GM18519 (cell line): ENCODE measurements around the gene FAM184A.
"Not testable (repeated sequence)": the region's sequence is repeated elsewhere in the genome, so short reads cannot be mapped to it uniquely, and the experiment has no call there.

Experiments used
- ATAC-seq: cut with Tn5 transposase; IDR thresholded peaks from one replicate; pipeline ENCODE4 v1.9.1; 2021; ENCODE audit warnings: mild to moderate bottlenecking, moderate library complexity; ENCODE audit not compliant: unreplicated experiment, low FRiP score

Gene FAM184A

DNA sequence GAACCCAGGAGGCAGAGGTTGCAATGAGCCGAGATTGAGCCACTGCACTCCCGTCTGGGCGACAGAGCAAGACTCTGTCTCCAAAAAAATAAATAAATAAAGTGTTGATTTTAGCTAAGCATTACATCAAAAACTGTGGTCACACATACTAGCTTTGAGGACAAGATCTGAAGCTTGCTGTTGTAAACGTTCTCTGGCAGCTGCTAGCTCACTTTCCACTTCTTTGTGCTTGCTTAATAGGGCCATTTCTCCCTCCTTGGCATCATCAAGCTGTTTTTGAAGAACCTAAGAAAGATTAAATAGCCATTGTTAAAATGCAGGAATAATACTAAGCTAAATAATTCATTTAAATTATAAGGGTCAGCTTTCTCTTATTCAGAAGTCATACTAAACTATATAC lies 55.7 kb downstream of the FAM184A start:
- no peak for ATAC-seq

DNA sequence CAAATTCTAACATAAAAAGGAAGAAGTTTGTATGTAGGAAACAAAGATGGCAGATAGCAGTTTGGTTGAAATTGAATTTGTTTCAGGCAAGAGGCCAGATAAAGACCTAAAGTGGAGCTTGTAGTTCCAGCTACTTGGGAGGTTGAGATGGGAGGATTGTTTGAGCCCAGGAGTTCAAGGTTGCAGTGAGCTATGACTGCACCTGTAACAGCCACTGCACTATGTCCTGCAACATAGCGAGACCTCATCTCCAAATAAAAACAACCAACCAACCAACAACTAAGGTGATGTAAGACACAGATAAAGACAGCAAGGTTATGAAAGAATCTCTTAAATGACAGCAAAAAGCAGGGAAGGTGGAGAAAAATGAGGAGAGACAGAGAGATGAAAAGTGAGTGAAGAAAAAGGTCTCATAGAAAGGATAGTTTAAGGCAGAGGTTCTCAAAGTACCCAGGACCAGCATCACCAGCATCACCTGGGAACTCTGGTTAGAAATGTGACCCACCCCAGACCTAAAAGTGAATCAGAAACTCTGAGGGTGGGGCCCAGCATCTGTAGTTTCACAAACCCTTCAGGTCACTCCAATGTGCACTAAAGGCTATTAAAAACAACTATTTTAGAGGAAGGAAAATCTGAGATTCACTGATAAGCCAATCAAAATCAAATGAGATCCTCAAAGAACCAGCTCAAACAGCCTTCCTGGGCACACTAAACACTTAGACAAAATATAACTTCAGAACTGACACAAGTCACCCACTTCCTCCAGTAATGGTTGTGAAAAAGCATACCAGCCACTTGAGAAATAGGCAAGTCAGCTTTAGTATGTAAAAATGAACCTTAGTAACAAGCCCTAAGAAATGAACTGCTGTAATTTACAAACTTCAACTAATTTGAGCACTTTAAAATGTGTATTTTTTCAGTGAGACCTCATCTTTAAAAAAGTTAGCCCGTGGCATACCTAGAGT lies 57.6 kb downstream of the FAM184A start:
- ATAC-seq, result no peak

DNA sequence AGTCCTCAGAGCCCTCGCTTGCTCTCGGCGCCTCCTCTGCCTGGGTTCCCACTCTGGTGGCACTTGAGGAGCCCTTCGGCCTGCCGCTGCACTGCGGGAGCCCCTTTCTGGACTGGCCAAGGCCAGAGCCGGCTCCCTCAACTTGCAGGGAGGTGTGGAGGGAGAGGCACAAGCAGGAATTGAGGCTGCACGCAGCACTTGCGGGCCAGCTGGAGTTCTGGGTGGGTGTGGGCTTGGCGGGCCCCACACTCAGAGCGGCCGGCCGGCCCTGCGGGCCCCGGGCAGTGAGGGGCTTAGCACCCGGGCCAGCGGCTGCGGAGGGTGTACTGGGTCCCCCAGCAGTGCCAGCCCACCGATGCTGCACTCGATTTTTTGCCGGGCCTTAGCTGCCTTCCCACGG lies 63.3 kb downstream of the FAM184A start:
- ATAC-seq, result not testable (repeated sequence)

DNA sequence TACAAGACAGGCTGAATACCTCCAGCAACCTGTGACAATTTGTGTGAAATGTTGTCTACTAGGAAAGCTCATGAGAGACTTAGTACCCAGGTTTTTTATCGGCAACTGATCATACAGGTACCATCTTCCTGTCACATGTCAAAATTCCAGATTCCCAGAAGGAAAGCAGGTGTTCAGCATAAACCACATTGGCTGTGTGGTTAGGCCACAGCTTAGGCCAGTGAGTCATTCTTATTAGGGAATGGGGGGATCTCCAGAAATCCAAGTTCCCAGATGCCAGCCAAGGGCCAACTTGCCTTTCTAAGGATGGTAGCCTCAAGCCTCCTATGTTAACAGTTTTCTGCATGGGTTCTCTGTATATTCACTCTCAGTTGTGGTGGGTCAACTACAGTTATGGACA lies 65.9 kb downstream of the FAM184A start:
- no peak for ATAC-seq

DNA sequence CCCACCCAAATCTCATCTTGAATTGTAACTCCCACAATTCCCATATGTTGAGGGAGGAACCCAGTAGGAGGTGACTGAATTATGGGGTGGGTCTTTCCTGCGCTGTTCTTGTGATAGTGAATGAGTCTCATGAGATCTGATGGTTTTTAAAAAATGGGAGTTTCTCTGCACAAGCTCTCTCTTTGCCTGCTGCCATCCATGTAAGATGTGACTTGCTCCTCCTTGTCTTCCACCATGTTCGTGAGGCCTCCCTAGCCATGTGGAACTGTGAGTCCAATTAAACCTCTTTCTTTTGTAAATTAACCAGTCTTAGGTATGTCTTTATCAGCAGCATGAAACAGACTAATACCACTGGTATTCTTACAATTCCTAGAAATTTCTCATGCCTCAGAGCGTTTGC lies 69.2 kb downstream of the FAM184A start:
- not testable (repeated sequence) for ATAC-seq

DNA sequence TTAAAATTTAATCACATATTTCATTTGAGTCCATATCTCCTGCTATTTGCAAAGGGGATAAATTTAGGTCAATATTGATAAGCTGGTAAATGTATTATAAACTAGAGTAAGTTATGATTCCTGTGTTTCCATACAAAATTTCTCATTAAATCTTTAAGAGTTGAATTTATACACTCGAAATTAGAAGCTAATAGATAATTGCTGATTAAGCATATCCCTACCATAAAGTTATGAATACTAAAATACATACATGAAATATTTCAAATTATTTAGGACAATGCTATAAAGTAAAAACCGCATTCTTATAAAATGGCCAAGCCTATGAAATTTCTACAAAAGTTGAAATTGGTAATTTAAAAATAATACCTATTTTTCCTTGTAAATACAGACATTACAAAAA lies 71.5 kb downstream of the FAM184A start:
- no peak for ATAC-seq

DNA sequence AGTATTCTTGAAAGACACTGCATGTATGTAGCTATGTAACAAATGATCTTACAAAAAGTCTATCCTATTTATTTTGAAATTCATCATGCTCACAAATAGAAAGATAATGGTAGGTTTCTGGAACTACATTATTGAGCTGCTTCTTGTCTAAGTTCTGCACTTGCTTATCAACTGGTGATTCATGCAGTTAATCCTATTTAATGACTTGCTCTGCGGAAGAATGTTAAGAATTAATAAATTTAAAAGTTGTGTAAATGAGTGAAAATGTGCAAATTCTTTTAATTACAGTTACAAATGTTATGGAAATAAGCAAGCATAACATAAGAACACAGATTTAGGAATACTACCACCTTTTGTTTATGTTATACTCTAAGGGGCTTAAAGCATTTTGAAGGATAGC lies 76.4 kb downstream of the FAM184A start:
- ATAC-seq, result no peak

DNA sequence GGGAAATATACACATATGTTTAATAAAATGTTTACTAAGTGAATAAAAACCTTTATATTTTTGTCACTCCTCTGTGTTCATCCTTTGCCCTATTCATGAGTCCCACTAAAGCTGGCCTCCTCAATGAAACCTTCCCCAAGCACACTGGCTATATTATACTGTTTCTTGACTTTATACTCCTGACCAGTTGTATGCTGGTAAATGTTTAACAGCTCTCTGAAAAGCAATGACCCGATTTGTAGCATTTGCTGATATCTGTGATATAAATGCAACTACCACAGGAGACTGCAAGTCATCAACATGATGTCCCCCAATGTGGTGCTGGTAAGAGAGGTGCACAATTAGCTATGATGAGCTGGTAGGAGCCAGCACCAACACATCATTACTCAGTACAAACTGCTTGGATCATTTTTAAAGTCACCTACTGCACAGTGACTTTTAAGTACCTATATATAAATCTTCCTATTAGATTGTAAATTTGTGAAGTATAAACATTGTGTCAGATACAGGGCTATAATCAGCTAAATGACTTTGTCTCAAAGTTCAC lies 78.9 kb downstream of the FAM184A start:
- no peak for ATAC-seq

DNA sequence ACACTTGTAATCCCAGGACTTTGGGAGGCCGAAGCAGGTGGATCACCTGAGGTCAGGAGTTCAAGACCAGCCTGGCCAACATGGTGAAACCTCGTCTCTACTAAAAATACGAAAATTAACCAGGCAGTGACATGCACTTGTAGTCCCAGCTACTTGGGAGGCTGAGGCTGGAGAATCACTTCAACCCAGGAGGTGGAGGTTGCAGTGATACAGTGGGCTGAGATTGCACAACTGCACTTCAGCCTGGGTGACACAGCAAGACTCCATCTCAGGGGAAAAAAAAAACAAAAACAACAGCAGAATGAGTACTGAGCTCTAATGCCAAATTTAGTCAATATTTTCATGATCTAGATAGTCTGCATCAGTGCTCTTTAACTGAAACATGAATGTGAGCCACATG lies 81.0 kb downstream of the FAM184A start:
- ATAC-seq, result not testable (repeated sequence)

DNA sequence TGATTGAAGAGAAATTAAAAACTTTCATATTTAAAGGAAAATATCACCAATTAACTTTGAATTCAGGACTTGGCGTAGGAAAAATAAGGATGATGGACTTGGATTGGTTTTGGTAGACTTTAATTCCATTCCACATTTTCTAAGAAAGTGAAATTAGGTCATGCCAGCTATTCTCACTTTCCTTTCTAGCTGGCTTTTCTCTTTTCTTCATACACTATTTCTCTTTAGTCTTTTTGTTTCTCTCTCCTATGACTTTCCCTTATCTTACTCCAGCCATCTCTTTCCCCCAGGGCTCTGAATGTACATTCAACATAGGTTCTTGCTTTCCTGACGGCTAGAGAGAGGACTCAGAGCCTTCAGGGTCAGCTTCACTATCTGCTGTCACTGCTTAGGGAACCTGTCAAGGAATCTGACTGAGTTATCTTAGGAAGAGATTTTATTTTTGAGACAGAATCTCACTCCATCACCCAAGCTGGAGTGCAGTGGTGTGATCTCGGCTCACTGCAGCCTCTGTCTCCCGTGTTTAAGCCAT lies 82.1 kb downstream of the FAM184A start:
- ATAC-seq, result no peak

DNA sequence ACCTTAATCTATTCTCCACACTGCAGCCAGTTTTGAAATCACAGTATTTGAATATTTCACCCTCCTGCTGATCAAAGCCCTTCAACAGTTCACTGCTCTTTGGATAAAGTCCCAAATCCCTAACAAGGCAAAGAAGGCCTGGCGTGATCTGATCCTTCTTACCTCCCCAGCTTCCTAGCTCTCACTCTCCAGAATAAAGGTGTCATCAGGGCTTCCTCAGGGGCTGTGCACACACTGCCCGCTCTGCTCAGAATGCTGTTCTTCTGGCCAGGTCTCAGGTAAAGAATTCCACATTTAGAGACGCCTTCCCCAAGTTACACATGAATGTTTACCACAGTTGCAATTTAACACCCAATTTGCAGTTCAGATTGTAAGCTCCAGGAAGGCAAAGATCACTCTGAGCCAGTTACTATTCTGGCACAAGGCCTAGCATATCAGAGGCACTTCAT lies 84.6 kb downstream of the FAM184A start:
- ATAC-seq, result no peak

DNA sequence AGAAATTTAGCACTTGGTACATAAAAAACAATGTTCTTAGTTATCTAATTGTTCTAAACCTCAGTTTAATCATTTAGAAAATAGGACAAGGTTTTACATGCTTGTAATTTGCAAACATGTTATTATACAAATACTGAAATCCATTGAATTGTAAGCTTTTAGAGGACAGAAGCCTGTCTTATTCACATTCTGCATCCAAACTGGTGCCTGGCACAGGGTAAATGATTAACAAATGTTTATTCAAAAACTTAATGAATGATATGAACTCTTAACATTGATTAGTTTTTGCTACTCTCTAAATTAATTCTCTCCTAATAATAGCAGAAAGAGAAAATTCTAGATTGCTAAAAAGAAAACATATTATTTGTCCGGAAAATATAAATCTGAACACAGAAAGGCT lies 85.1 kb downstream of the FAM184A start:
- no peak for ATAC-seq

DNA sequence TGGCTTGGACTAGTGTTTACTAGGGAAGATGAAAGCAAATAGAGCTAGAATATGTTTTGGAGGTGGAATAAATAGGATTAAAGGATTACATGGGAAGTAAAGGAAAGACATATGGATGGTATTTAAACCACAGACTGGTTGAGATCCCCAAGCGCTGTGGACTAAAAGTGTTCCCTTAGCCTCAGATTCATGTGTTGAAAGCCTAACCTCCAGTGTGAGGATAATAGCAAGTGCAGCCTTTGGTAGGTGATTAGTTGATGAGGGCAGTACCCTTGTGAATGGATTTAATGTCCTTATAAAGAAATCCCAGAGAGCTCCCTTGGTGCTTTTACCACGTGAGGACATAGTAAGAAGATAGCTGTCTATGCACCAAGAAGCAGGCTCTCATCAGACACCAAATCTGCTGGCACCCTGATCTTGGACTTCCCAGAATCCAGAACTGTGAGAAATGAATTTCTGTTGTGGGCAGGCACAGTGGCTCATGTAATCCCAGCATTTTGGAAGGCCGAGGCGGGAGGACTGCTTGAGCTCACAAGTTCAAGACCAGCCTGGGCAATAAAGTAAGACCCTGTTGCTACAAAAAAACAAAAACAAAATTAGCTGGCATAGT lies 86.2 kb downstream of the FAM184A start:
- no peak for ATAC-seq

DNA sequence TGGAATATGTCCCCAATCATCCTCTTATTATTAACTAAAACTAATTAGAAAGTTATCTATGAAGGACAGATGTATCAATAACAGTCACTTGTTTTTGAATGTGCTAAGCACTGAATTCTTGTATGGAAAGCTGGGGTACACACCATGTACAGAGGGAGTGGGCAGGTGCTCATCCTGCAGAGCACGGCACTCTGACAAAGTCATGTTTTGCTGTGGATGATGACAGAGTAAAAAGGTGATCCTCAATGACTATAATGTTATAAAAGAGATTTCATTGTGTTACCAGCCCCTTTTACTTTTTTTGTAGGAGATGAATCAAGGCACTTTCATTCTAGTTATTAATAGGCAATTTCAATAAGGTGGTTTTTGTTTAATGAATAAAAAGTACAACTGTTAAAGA lies 92.2 kb downstream of the FAM184A start:
- no peak for ATAC-seq

DNA sequence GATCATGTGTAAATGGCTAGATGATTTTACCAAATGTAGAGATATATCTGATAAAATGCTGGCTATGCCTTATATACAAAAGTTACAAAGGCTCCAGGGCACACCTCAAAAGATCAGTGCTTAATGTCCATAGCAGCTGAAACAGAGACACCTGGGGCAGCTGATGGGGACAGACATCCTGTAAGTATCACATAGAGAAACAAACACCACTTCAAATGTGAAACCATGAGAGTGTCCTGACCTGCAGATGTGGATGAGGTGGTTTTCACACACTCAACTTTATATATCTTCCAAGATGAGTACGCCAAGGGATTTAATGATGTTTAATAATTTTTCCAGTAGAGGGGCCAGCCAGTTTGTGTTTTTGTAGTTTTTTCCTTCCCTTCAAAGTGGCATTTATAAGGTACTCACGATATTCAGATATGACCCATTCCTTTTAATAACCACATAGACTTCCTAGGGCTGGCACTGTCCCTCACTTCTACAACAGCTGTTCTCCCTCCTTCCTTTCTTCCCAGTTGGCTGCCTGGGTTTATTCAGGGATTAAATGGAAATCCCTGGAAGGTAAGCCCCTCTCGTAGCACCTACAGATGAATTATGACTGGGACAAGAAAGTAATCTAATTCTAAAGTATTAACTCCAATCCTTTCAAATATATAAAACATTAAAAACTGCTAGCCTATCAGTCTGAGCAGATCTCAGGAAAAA lies 93.2 kb downstream of the FAM184A start:
- ATAC-seq, result no peak

DNA sequence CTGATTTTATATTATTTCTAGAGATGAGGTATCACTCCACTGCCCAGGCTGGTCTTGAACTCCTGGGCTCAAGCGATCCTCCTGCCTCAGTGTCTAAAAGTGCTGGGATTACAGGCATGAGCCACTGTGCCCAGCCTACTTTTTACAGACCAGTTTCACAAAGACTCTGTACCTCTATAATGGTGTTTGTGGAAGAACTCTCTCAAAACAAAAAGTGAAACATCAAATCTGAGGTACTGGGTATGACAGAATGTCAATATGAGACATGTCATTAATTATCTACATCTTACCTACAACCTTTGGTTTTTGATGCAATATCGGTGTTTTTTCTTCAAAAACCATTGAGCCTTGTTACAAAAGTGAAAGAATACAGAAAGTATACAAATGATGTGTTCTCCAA lies 94.1 kb downstream of the FAM184A start:
- ATAC-seq, result no peak

DNA sequence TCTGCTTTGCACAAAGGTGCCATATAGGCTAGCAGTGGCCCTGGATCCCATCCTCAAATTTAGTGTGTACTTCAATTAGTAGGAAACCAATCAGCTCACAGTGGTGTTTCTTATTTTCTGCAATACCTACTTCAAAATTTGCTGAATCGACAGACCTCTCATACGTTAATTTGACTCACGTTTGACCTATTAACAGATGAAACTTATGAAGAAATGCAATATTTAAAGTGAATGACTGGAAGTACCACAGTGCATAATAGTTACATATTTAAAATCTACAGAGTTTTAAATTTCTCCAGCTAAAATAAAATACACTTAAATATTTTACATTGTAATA lies 95.9 kb downstream of the FAM184A start:
- no peak for ATAC-seq

DNA sequence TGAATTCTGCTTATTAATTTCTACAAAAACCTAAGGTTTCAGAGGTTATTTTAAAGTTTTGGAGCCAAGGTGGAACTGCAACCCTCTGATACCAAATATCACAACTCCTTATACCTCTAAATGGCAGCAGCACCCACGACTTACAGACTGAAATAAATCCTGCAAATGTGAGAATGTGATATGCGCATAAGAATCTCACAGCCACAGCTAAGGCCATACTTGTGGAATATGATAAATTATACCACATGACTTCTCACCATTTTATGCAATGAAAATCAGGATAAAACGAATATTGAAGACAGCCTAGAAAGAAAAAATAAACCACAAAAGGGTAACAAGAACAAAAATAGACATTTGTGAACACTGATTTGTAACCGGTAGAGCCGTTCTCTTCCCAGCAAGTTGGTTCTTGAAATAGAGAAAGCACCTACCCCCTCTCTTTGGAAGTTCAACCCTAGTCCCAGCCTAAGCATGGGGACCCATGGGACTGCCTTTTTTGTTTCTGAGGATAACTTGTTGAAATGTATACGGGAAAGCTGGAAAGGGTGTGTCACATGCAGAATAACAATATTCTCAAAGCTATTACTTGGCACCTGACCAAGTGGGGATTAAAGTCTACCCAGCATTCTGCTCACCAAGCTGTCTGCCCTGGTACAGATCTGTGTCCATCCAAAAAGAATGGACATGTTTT lies 96.4 kb downstream of the FAM184A start:
- ATAC-seq, result no peak

DNA sequence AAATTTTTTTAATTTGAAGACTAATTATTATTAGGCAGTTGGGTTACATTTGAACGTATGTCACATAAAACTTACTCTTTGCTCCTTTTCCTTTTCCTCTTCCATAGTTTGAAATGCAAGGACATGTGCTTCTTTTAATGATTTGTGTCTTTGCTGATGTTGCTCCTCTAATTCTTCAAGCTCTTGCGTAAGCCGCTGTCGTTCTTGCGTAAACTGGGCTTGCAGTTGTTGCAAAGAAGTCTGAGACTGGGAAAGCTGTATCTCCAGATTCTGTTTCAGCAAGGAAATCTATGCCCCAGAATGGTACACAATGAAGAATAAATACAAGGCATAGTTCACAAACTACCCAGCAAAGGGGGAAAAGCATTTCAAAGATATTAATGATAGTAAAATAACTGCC lies 98.4 kb downstream of the FAM184A start:
- ATAC-seq, result no peak

DNA sequence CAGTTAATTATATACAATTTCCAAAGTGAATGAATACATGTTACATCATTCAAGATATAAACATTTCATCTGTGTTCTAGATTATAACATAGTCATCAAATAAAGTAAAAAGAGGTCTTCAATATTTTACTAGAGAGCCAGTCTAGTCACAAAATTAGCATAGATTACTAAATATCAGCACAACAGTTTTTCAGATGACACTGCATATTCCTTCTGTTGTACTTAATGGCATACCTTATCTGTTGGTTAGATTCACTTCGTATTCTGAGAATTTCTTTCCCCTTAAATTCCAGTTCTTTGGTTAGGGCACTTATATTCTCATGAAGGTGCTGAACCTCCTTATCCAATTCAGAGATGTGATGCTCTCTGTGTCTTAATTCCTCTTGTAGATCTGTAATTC lies 103.7 kb downstream of the FAM184A start:
- no peak for ATAC-seq
